Measurements from ENCODE around the gene GLO1.

The GLO1 gene

DNA sequence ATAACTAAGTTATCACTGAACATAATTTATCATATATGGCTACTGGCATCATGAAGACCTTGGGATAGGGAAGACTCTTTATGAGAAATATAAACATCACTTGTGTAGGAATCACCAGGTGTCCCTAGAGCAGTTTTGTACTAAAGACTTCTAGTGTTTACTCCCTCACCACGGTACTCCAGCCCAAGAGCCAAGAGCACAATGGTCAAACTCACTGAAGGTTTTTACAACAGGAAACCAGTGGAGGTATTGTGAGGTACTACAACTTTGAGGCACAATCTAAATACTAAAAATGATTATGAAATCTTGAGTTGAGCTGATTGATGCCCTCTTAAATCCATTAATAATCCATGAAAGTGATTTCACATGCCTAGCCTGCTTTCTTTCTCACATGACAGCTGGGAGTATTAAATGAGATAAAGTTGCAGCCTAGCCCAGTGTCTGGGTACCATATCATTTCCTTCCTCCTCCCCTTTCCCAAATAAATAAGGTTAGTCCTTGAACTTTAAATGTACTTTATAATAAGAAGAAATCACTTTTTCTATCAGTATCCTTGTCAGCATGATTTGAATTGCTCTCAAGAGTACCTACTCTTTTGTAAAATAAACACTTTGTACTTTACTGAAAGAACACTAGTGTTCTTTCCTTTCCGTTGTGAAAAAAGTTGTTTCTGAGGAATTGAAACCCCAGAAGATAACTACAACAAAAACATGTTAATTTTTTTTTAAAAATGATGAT lies 26.5 kb downstream of the GLO1 start:
- H2BK15ac ChIP-seq (replicated peaks; ENCODE audit: low read depth) = no peak overlapping the region
- no peaks in the 10 kb centered on the region for H3K79me2 ChIP-seq (ENCODE audit: control insufficient read depth, insufficient read depth, low read length)
- H3K23ac ChIP-seq (ENCODE audit: low read length) = no peak overlapping the region
- no peak overlapping the region for H3K9ac ChIP-seq (ENCODE audit: low read length)
- no peaks in the 10 kb centered on the region for H3K79me1 ChIP-seq (ENCODE audit: low read length)
- H2AK5ac ChIP-seq (ENCODE audit: low read length) = no peak overlapping the region
- no peak overlapping the region for H3K56ac ChIP-seq (ENCODE audit: low read length)
- DNase-seq = no peak
- H2BK5ac ChIP-seq (ENCODE audit: low read length) = no peak overlapping the region
- no peak overlapping the region for H4K5ac ChIP-seq (ENCODE audit: low read length)
- H3K27me3 ChIP-seq (ENCODE audit: insufficient read depth, low read length, poor library complexity) = no peaks in the 10 kb centered on the region
- H3K27ac ChIP-seq (ENCODE audit: low read depth, low read length) = no peak overlapping the region
- H3K4ac ChIP-seq (ENCODE audit: low read depth, low read length) = no peak overlapping the region
- H3K4me2 ChIP-seq (ENCODE audit: low read length) = no peak overlapping the region
- peaks cover 7% of the 10 kb centered on the region for H3K36me3 ChIP-seq (ENCODE audit: control insufficient read depth, insufficient read depth, low read length)
- no CpG with 5 or more reads among the region's 2 CpGs for WGBS (ENCODE audit: extremely low coverage, insufficient coverage, low lambda C conversion rate)
- no peak overlapping the region for H2BK120ac ChIP-seq (ENCODE audit: low read depth, low read length)
- no peak overlapping the region for H3K4me3 ChIP-seq (ENCODE audit: low read length)
- H3K4me1 ChIP-seq (ENCODE audit: control insufficient read depth, low read depth, low read length) = no peaks in the 10 kb centered on the region
- no peak overlapping the region for H4K8ac ChIP-seq (ENCODE audit: low read depth, low read length)
- no peak overlapping the region for H3K18ac ChIP-seq (ENCODE audit: low read length)

DNA sequence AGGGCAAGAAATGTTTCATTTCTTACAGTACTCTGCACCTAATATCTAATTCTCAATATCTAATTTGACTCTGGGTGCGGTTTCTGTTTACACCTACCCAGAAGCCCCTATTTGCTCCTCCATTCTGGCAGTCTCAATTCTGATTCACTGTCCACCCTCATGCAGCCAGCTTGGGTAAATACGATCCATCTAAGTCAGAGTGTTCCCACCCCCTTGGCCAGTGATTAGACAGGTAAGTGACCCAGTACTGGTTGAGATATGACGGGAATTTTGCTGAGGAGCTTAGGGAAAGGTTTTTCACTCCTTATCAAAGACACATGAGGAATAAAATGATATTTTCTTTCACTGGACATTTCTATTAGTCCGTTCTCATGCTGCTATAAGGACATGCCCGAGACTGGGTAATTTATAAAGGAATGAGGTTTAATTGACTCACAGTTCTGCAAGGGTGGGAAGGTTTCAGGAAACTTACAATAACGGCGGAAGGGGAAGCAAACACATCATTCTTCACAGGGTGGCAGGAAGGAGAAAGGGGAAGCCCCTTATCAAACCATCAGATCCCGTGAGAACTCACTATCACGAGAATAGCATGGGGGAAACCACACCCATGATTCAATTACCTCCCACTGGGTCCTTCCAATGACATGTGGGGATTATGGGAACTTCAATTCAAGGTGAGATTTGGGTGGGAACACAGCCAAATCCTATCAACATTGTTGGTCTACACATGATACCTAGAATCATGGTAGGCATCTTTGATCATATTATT lies 29.4 kb downstream of the GLO1 start:
- H2AK5ac ChIP-seq (ENCODE audit: low read length) = no peak overlapping the region
- peaks cover 4% of the 10 kb centered on the region for H3K36me3 ChIP-seq (ENCODE audit: control insufficient read depth, insufficient read depth, low read length)
- H2BK5ac ChIP-seq (ENCODE audit: low read length) = no peak overlapping the region
- no peak overlapping the region for H4K5ac ChIP-seq (ENCODE audit: low read length)
- H3K79me2 ChIP-seq (ENCODE audit: control insufficient read depth, insufficient read depth, low read length) = no peaks in the 10 kb centered on the region
- no peak overlapping the region for H4K8ac ChIP-seq (ENCODE audit: low read depth, low read length)
- H3K27ac ChIP-seq (ENCODE audit: low read depth, low read length) = no peak overlapping the region
- H3K9ac ChIP-seq (ENCODE audit: low read length) = no peak overlapping the region
- no peaks in the 10 kb centered on the region for H3K79me1 ChIP-seq (ENCODE audit: low read length)
- no peak overlapping the region for H3K18ac ChIP-seq (ENCODE audit: low read length)
- no peak overlapping the region for H3K4me3 ChIP-seq (ENCODE audit: low read length)
- peak; percentile 57 for DNase-seq
- H3K4me1 ChIP-seq (ENCODE audit: control insufficient read depth, low read depth, low read length) = no peaks in the 10 kb centered on the region
- WGBS (ENCODE audit: extremely low coverage, insufficient coverage, low lambda C conversion rate) = no CpG with 5 or more reads among the region's 9 CpGs
- H3K23ac ChIP-seq (ENCODE audit: low read length) = no peak overlapping the region
- H3K27me3 ChIP-seq (ENCODE audit: insufficient read depth, low read length, poor library complexity) = no peaks in the 10 kb centered on the region
- H2BK15ac ChIP-seq (replicated peaks; ENCODE audit: low read depth) = no peak overlapping the region
- no peak overlapping the region for H3K4ac ChIP-seq (ENCODE audit: low read depth, low read length)
- no peak overlapping the region for H3K56ac ChIP-seq (ENCODE audit: low read length)
- H2BK120ac ChIP-seq (ENCODE audit: low read depth, low read length) = no peak overlapping the region
- H3K4me2 ChIP-seq (ENCODE audit: low read length) = no peak overlapping the region

DNA sequence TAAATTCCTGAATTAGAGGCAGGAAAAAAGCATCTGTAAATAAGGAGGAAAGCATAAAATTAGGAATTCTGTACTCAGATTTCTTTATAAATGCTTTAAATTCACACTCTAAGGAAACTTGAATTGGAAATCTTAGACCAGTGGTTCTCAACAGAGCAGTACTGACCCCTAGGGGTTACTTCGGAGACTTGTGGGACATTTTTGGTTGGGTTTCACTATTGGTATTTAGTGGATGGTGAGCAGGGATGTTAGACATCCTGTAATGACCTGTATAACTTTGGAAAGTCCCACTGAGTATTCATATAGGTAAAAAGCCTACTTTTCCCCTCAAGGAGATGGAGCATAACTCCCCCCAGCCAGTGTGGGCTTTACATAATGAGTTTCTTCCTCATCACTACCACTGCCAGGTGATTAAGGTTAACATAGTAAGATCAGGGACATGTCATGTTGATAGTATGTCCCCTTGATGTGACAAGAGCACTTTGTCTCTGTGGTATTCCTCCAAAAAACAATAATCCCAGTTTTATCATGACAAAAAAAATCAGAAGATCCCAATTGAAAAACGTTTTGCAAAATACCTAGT lies 31.0 kb downstream of the GLO1 start:
- Histone ChIP-seq H3K9ac (ENCODE audit: low read length) (no peak overlapping the region), H3K56ac (ENCODE audit: low read length) (no peak overlapping the region), H2BK15ac (replicated peaks; ENCODE audit: low read depth) (no peak overlapping the region), H3K27ac (ENCODE audit: low read depth, low read length) (no peak overlapping the region), H2BK5ac (ENCODE audit: low read length) (no peak overlapping the region), H2AK5ac (ENCODE audit: low read length) (no peak overlapping the region), H2BK120ac (ENCODE audit: low read depth, low read length) (no peak overlapping the region), H3K79me1 (ENCODE audit: low read length) (no peaks in the 10 kb centered on the region), H3K4me2 (ENCODE audit: low read length) (no peak overlapping the region), H3K4me1 (ENCODE audit: control insufficient read depth, low read depth, low read length) (no peaks in the 10 kb centered on the region), H4K8ac (ENCODE audit: low read depth, low read length) (no peak overlapping the region), H4K5ac (ENCODE audit: low read length) (no peak overlapping the region), H3K23ac (ENCODE audit: low read length) (no peak overlapping the region), H3K36me3 (ENCODE audit: control insufficient read depth, insufficient read depth, low read length) (peaks cover 2% of the 10 kb centered on the region), H3K27me3 (ENCODE audit: insufficient read depth, low read length, poor library complexity) (no peaks in the 10 kb centered on the region), H3K4ac (ENCODE audit: low read depth, low read length) (no peak overlapping the region), H3K4me3 (ENCODE audit: low read length) (no peak overlapping the region), H3K18ac (ENCODE audit: low read length) (no peak overlapping the region), H3K79me2 (ENCODE audit: control insufficient read depth, insufficient read depth, low read length) (no peaks in the 10 kb centered on the region)
- no CpG with 5 or more reads among the region's 2 CpGs for WGBS (ENCODE audit: extremely low coverage, insufficient coverage, low lambda C conversion rate)
- peak; percentile 69 for DNase-seq

DNA sequence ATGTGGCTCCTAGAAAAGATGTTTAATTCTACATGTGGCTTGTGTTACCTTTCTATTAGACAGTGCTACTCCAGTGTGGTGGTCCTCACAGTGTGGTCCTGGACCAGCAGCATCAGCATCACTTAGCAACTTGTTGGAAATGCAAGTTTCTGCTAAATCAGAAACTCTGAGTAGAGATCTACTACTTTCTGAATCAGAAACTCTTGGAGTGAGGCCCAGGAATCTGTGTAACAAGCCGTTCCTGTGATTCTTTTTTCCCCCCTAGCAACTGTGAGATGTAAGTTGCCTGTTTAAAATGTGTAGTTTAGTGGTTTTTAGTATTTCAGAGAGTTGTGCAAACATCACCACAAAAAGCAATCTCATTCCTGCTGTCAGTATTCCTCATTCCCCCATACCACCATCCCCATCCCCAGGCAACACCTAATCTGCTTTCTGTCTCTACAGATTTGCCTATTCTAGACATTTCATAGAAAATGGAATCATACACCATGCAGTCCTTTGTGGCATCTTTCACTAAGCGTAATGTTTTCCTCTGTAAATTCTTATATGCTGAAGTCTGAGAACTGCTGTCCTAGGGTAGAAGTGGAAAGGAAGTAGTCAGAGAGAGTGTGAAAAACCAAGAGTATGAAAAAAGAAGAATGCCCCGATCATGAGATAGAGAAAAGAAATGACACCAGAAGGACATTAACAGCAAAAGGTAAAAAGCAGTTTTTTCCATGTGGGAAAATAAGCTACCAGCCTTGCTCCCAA lies 44.4 kb downstream of the GLO1 start:
- Histone ChIP-seq H4K8ac (ENCODE audit: low read depth, low read length) (no peak overlapping the region), H2AK5ac (ENCODE audit: low read length) (no peak overlapping the region), H3K27me3 (ENCODE audit: insufficient read depth, low read length, poor library complexity) (no peaks in the 10 kb centered on the region), H2BK15ac (replicated peaks; ENCODE audit: low read depth) (no peak overlapping the region), H2BK120ac (ENCODE audit: low read depth, low read length) (no peak overlapping the region), H3K23ac (ENCODE audit: low read length) (no peak overlapping the region), H3K4me1 (ENCODE audit: control insufficient read depth, low read depth, low read length) (no peaks in the 10 kb centered on the region), H4K5ac (ENCODE audit: low read length) (no peak overlapping the region), H3K79me2 (ENCODE audit: control insufficient read depth, insufficient read depth, low read length) (no peaks in the 10 kb centered on the region), H3K27ac (ENCODE audit: low read depth, low read length) (no peak overlapping the region), H3K36me3 (ENCODE audit: control insufficient read depth, insufficient read depth, low read length) (no peaks in the 10 kb centered on the region), H2BK5ac (ENCODE audit: low read length) (no peak overlapping the region), H3K18ac (ENCODE audit: low read length) (no peak overlapping the region), H3K79me1 (ENCODE audit: low read length) (no peaks in the 10 kb centered on the region), H3K4ac (ENCODE audit: low read depth, low read length) (no peak overlapping the region), H3K4me3 (ENCODE audit: low read length) (no peak overlapping the region), H3K4me2 (ENCODE audit: low read length) (no peak overlapping the region), H3K9ac (ENCODE audit: low read length) (no peak overlapping the region), H3K56ac (ENCODE audit: low read length) (no peak overlapping the region)
- no peak for DNase-seq
- WGBS (ENCODE audit: extremely low coverage, insufficient coverage, low lambda C conversion rate) = no CpG with 5 or more reads among the region's 3 CpGs

DNA sequence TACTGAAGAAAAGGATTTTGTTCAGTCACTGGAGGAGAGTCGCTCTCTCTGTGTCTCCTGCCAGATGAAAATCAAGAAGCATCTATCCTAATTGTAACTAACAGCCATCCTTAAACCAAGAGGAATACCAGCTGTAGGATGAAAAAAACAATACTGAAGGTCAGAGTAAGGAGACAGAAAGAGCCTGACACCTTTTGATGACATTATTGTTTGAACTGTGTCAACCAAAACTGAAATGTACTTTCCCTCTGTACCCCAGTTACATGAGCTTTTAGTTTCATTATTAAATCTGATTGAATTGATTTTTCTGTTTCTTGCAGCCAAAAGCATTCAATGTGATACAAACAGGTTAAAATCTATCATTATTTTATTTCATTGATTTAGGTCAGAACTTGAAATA lies 46.0 kb downstream of the GLO1 start:
- Histone ChIP-seq H3K4ac (ENCODE audit: low read depth, low read length) (no peak overlapping the region), H2AK5ac (ENCODE audit: low read length) (no peak overlapping the region), H3K4me1 (ENCODE audit: control insufficient read depth, low read depth, low read length) (no peaks in the 10 kb centered on the region), H3K4me2 (ENCODE audit: low read length) (no peak overlapping the region), H3K18ac (ENCODE audit: low read length) (no peak overlapping the region), H3K56ac (ENCODE audit: low read length) (no peak overlapping the region), H4K5ac (ENCODE audit: low read length) (no peak overlapping the region), H3K4me3 (ENCODE audit: low read length) (no peak overlapping the region), H2BK120ac (ENCODE audit: low read depth, low read length) (no peak overlapping the region), H3K36me3 (ENCODE audit: control insufficient read depth, insufficient read depth, low read length) (no peaks in the 10 kb centered on the region), H3K79me2 (ENCODE audit: control insufficient read depth, insufficient read depth, low read length) (no peaks in the 10 kb centered on the region), H2BK5ac (ENCODE audit: low read length) (no peak overlapping the region), H2BK15ac (replicated peaks; ENCODE audit: low read depth) (no peak overlapping the region), H3K9ac (ENCODE audit: low read length) (no peak overlapping the region), H3K23ac (ENCODE audit: low read length) (no peak overlapping the region), H3K27me3 (ENCODE audit: insufficient read depth, low read length, poor library complexity) (no peaks in the 10 kb centered on the region), H3K79me1 (ENCODE audit: low read length) (no peaks in the 10 kb centered on the region), H3K27ac (ENCODE audit: low read depth, low read length) (no peak overlapping the region), H4K8ac (ENCODE audit: low read depth, low read length) (no peak overlapping the region)
- no CpG with 5 or more reads among the region's 1 CpG for WGBS (ENCODE audit: extremely low coverage, insufficient coverage, low lambda C conversion rate)
- DNase-seq = no peak

Measured in mesendoderm (in vitro differentiated cells).